Liver (tissue), 9 donors: ENCODE measurements around the gene TBCD. TPM values are rescaled to one million over a fixed set of nuclear protein-coding genes. Genes with fewer than 3 reads are reported as not detected.

Source experiments
- DNase-seq: peaks from one replicate; pipeline ENCODE4 v3.0.0-alpha.2; 2017; ENCODE audit warnings: low spot score
- H3K27ac ChIP-seq, 2 donors: one replicate each; pipeline ENCODE4 v1.7.0; 2013; ENCODE audit warnings: inconsistent platforms in 2 of 2, low read length in 2 of 2, control low read depth in 1 of 2, low read depth in 1 of 2, mild to moderate bottlenecking in 1 of 2
- H3K27me3 ChIP-seq, 4 donors: one replicate each; pipeline versions ENCODE4 v1.6.1 to v1.7.0; 2013; ENCODE audit warnings: low read length in 3 of 4, inconsistent platforms in 1 of 4, mild to moderate bottlenecking in 1 of 4, moderate library complexity in 1 of 4; ENCODE audit not compliant: control insufficient read depth in 4 of 4, insufficient read depth in 4 of 4
- H3K36me3 ChIP-seq, 4 donors: one replicate each; pipeline versions ENCODE4 v1.6.1 to v1.7.0; 2013; ENCODE audit warnings: low read length in 3 of 4, mild to moderate bottlenecking in 3 of 4, low read depth in 1 of 4, moderate library complexity in 1 of 4; ENCODE audit not compliant: control insufficient read depth in 4 of 4, insufficient read depth in 3 of 4
- H3K4me1 ChIP-seq, 4 donors: one replicate each; pipeline versions ENCODE4 v1.6.1 to v1.7.0; 2013; ENCODE audit warnings: low read length in 3 of 4, mild to moderate bottlenecking in 3 of 4, moderate library complexity in 1 of 4; ENCODE audit not compliant: control insufficient read depth in 4 of 4, insufficient read depth in 4 of 4
- H3K4me3 ChIP-seq, 3 donors: one replicate each; pipeline versions ENCODE4 v1.6.1 to v1.7.0; 2013; ENCODE audit warnings: low read length in 3 of 3, control low read depth in 1 of 3, low read depth in 1 of 3, mild to moderate bottlenecking in 1 of 3
- H3K9ac ChIP-seq, 2 donors: one replicate each; pipeline ENCODE4 v1.7.0; 2013; ENCODE audit warnings: low read length in 2 of 2, mild to moderate bottlenecking in 2 of 2, moderate library complexity in 2 of 2, control low read depth in 1 of 2, low read depth in 1 of 2
- H3K9me3 ChIP-seq, 4 donors: one replicate each; pipeline versions ENCODE4 v1.6.1 to v1.7.0; 2013; ENCODE audit warnings: low read length in 3 of 4; ENCODE audit not compliant: control insufficient read depth in 4 of 4
- ATF3 ChIP-seq: IDR thresholded peaks from 2 replicates; pipeline ENCODE4 v1.6.1; 2016; ENCODE audit warnings: antibody characterized with exemption
- EGR1 ChIP-seq, 2 donors: IDR thresholded peaks; 2 replicates each; pipeline ENCODE4 v1.6.1; 2016 to 2018; ENCODE audit warnings: antibody characterized with exemption in 2 of 2, low read depth in 2 of 2
- FOXA1 ChIP-seq: IDR thresholded peaks from 2 replicates; pipeline ENCODE4 v1.6.1; 2016; ENCODE audit warnings: antibody characterized with exemption
- GABPA ChIP-seq, 2 donors: IDR thresholded peaks in 1 of 2; conservative IDR thresholded peaks in 1 of 2; 2 replicates each; pipeline ENCODE4 v1.6.1; 2016; ENCODE audit warnings: antibody characterized with exemption in 2 of 2, mild to moderate bottlenecking in 1 of 2, moderate library complexity in 1 of 2
- HNF4A ChIP-seq, 2 donors: conservative IDR thresholded peaks; 2 replicates each; pipeline ENCODE4 v1.6.1; 2016; ENCODE audit warnings: antibody characterized with exemption in 2 of 2, mild to moderate bottlenecking in 2 of 2
- NR2F2 ChIP-seq: IDR thresholded peaks from 2 replicates; pipeline ENCODE4 v1.6.1; 2016; ENCODE audit warnings: antibody characterized with exemption
- REST ChIP-seq: IDR thresholded peaks from 2 replicates; pipeline ENCODE4 v1.6.1; 2016; ENCODE audit warnings: antibody characterized with exemption, mild to moderate bottlenecking
- RXRA ChIP-seq, 2 donors: IDR thresholded peaks; 2 replicates each; pipeline ENCODE4 v1.6.1; 2017 to 2018; ENCODE audit warnings: antibody characterized with exemption in 2 of 2, mild to moderate bottlenecking in 1 of 2
- TAF1 ChIP-seq: conservative IDR thresholded peaks from 2 replicates; pipeline ENCODE4 v1.6.1; 2016; ENCODE audit warnings: antibody characterized with exemption, mild to moderate bottlenecking
- YY1 ChIP-seq: IDR thresholded peaks from 2 replicates; pipeline ENCODE4 v1.6.1; 2016; ENCODE audit warnings: antibody characterized with exemption, mild to moderate bottlenecking
- WGBS: extraction: QIAGEN DNeasy Blood & Tissue Kit; methylation state at CpG from one replicate; pipeline ENCODE4 v1.1.7; 2013; 5-methylcytosine and 5-hydroxymethylcytosine counted together
- polyA plus RNA-seq, 2 donors: library from polyadenylated mRNA; stranded (reverse) in 1 of 2; unstranded in 1 of 2; fragments of 200-250 nt in 1 of 2; fragments of >200 nt in 1 of 2; fragmentation: Nextera tagmentation in 1 of 2; extraction: Ambion mirVana in 1 of 2; gene quantifications; one replicate each; pipeline versions ENCODE4 v1.2.1 to v1.2.3, GENCODE V29; 2013 to 2015
- total RNA-seq, 2 donors: library from RNA; depleted of rRNA; stranded (reverse); fragments of >200 nt; gene quantifications; one replicate each; pipeline ENCODE4 v1.2.3, GENCODE V29; 2014
- TF ChIP-seq, protein P1 (sequence below): IDR thresholded peaks from 2 replicates; pipeline ENCODE4 v1.6.1; 2016; ENCODE audit warnings: antibody characterized with exemption
- TF ChIP-seq, protein P2 (sequence below): fragments of 150-350 bp; IDR thresholded peaks from 2 replicates; pipeline ENCODE4 v1.5.1; 2017; ENCODE audit warnings: improper control_type of control experiment, low read depth, low read length; ENCODE audit not compliant: missing input control
- TF ChIP-seq, protein P3 (sequence below): IDR thresholded peaks from 2 replicates; pipeline ENCODE4 v1.6.1; 2016; ENCODE audit warnings: antibody characterized with exemption
- donor health status: healthy.
- donor health status: healthy.
- donor health status: healthy.
- donor health status: healthy.
- donor health status: healthy.

TBCD gene
- total and polyA plus RNA-seq, 4 donors, result 29.8 to 42.2 (median 33.0) TPM

DNA sequence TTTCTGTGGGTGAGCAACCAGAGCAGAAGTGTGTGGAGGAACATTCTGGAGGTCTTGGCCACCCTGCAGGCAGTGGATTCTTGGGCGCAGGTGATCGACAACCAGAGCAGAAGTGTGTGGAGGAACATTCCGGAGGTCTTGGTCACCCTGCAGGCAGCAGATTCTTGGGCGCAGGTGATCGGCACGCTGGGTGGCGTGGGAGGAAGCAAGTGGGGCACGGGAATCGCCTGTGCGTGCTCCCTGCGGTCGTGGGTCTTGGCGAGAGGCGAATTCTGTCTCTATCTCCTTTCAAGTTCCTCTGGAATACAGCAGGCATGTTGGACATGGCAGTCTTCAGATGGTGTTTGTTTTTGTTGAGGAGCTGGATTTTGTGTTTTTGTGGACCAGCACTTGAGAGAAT is 118.7 kb downstream of the TBCD start (continued):
- TF ChIP-seq REST, result no peak
- TF ChIP-seq HNF4A (conservative IDR thresholded peaks at IDR 0.05), result no peak
- TF ChIP-seq, protein P1, sequence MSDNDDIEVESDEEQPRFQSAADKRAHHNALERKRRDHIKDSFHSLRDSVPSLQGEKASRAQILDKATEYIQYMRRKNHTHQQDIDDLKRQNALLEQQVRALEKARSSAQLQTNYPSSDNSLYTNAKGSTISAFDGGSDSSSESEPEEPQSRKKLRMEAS, result no peak

DNA sequence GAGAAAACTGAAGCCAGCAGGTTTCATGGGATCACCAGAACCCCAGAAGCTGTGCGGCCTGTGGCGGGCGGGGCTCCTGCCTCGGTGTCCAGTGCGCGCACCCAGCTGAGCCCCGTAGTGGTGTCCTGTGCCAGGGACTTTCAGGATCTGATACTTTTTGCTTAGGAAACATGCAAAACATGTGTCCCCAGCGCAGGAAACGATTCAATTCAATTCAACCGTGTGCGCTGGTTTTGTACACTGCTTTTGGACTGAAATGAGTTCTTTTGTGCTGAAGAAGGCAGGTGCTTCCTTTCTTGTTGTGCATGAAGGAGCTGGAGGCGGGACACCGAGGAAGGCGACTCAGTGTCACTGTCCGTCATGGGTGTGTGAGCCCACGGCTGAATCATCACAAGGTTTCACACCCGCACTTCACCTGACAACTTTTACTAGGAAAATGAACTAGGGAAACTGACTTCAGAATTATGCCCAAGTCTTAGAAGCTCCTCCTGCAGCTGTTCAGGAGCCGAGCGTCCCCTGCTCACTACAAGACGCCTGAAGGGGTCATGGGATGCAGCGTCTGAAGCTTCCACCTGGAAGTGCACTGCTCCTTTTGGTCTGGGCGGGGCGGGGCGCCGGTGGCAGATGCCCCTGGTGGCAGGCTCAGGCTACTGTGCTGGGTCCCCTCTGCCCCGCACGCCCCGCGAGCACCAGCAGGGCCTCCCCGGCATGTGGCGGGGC is 119.4 kb downstream of the TBCD start:
- WGBS, result 94% methylated on average over 31 of the region's 31 CpGs
- H3K4me3 ChIP-seq, result no peak overlapping the region
- no peak overlapping the region for H3K27ac ChIP-seq
- peaks cover 0 to 2% (median 0%) of the 10 kb centered on the region in 4 donors for H3K4me1 ChIP-seq
- no peak for TF ChIP-seq FOXA1
- TF ChIP-seq HNF4A (conservative IDR thresholded peaks at IDR 0.05), result no peak
- TF ChIP-seq ATF3, result no peak
- H3K27me3 ChIP-seq, result no peaks in the 10 kb centered on the region
- H3K9ac ChIP-seq, result no peak overlapping the region
- peaks cover 4 to 15% (median 10%) of the 10 kb centered on the region in 4 donors for H3K36me3 ChIP-seq
- no peak for DNase-seq
- no peaks in the 10 kb centered on the region for H3K9me3 ChIP-seq

GRCh38 chr17:82871776-82872561 is 120.1 kb downstream of the TBCD start:
- no peaks in the 10 kb centered on the region for H3K27me3 ChIP-seq
- no peak overlapping the region for H3K4me3 ChIP-seq
- no peak overlapping the region for H3K27ac ChIP-seq
- TF ChIP-seq, protein P2, sequence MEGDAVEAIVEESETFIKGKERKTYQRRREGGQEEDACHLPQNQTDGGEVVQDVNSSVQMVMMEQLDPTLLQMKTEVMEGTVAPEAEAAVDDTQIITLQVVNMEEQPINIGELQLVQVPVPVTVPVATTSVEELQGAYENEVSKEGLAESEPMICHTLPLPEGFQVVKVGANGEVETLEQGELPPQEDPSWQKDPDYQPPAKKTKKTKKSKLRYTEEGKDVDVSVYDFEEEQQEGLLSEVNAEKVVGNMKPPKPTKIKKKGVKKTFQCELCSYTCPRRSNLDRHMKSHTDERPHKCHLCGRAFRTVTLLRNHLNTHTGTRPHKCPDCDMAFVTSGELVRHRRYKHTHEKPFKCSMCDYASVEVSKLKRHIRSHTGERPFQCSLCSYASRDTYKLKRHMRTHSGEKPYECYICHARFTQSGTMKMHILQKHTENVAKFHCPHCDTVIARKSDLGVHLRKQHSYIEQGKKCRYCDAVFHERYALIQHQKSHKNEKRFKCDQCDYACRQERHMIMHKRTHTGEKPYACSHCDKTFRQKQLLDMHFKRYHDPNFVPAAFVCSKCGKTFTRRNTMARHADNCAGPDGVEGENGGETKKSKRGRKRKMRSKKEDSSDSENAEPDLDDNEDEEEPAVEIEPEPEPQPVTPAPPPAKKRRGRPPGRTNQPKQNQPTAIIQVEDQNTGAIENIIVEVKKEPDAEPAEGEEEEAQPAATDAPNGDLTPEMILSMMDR, result no peak
- no peak for TF ChIP-seq TAF1
- TF ChIP-seq, protein P3, sequence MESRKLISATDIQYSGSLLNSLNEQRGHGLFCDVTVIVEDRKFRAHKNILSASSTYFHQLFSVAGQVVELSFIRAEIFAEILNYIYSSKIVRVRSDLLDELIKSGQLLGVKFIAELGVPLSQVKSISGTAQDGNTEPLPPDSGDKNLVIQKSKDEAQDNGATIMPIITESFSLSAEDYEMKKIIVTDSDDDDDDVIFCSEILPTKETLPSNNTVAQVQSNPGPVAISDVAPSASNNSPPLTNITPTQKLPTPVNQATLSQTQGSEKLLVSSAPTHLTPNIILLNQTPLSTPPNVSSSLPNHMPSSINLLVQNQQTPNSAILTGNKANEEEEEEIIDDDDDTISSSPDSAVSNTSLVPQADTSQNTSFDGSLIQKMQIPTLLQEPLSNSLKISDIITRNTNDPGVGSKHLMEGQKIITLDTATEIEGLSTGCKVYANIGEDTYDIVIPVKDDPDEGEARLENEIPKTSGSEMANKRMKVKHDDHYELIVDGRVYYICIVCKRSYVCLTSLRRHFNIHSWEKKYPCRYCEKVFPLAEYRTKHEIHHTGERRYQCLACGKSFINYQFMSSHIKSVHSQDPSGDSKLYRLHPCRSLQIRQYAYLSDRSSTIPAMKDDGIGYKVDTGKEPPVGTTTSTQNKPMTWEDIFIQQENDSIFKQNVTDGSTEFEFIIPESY, result no peak
- TF ChIP-seq EGR1 (IDR thresholded peaks at IDR 0.05; ENCODE audit: low read depth in 2 of 2), result no peak
- TF ChIP-seq FOXA1, result no peak
- TF ChIP-seq YY1, result no peak
- no peak for TF ChIP-seq ATF3
- TF ChIP-seq GABPA (IDR thresholded peaks at IDR 0.05 in 1 of 2, conservative IDR thresholded peaks at IDR 0.05 in 1 of 2), result no peak
- no peak for TF ChIP-seq RXRA (IDR thresholded peaks at IDR 0.05)
- TF ChIP-seq NR2F2, result no peak
- no peak for TF ChIP-seq HNF4A (conservative IDR thresholded peaks at IDR 0.05)
- no peak for TF ChIP-seq REST
- no peaks in the 10 kb centered on the region for H3K9me3 ChIP-seq
- H3K4me1 ChIP-seq, result peaks cover 0 to 2% (median 0%) of the 10 kb centered on the region in 4 donors
- peaks cover 4 to 15% (median 10%) of the 10 kb centered on the region in 4 donors for H3K36me3 ChIP-seq
- H3K9ac ChIP-seq, result no peak overlapping the region
- whole genome bisulfite sequencing, result 95% methylated on average over 41 of the region's 41 CpGs
- no peak for DNase-seq
